Tibial artery (tissue), 4 donors: Measurements from ENCODE around the gene RNF40.

ENCODE experiments used
- DNase-seq, 2 donors: peaks; one replicate each; pipeline ENCODE4 v3.0.0-alpha.2; 2019
- H3K27ac ChIP-seq, 2 donors: fragments of 200-600 bp; sonication (generic) in 1 of 2; 1 replicate in 1 of 2; 2 replicates in 1 of 2; pipeline ENCODE4 v1.5.1; 2018 to 2019; ENCODE audit warnings: mild to moderate bottlenecking in 1 of 2
- H3K27me3 ChIP-seq, 2 donors: fragments of 200-600 bp; sonication (generic) in 1 of 2; one replicate each; pipeline versions ENCODE4 v1.5.1 to v1.6.0; 2016 to 2019
- H3K36me3 ChIP-seq, 3 donors: fragments of 200-600 bp; sonication (generic) in 2 of 3; one replicate each; pipeline ENCODE4 v1.5.1; 2016 to 2019; ENCODE audit warnings: mild to moderate bottlenecking in 2 of 3
- H3K4me1 ChIP-seq, 4 donors: fragments of 200-600 bp; sonication (generic) in 2 of 4; 1 replicate in 3 of 4; 2 replicates in 1 of 4; pipeline ENCODE4 v1.5.1; 2016 to 2019
- H3K4me3 ChIP-seq, 2 donors: fragments of 200-600 bp; sonication (generic) in 1 of 2; 1 replicate in 1 of 2; 2 replicates in 1 of 2; pipeline ENCODE4 v1.5.1; 2018 to 2019; ENCODE audit warnings: mild to moderate bottlenecking in 2 of 2
- H3K9me3 ChIP-seq, 3 donors: fragments of 200-600 bp; sonication (generic) in 1 of 3; one replicate each; pipeline ENCODE4 v1.5.1; 2016 to 2019
- intact Hi-C: fragments of 100-400 bp; cut with DNase I; formaldehyde crosslinking; loops from one replicate; pipeline ENCODE4 v1.15.0; 2023; ENCODE audit warnings: low total_unique reads
- TF ChIP-seq, protein P1 (sequence below), 2 experiments: fragments of 200-600 bp in 1 of 2; fragments of 450-650 bp in 1 of 2; IDR thresholded peaks; one replicate each; pipeline ENCODE4 v1.5.1; 2017 to 2019; ENCODE audit warnings: antibody characterized with exemption in 2 of 2, mild to moderate bottlenecking in 1 of 2, moderate library complexity in 1 of 2

The RNF40 gene

GRCh38 chr16:30755955-30756780, 6.0 kb upstream of the RNF40 start:
- no peak overlapping the region for H3K27ac ChIP-seq
- H3K4me1 ChIP-seq = peaks cover 3 to 9% (median 5%) of the 10 kb centered on the region in 4 donors
- H3K9me3 ChIP-seq = no peaks in the 10 kb centered on the region
- intact Hi-C loops = no loop called here
- DNase-seq = no peak
- no peak overlapping the region for H3K4me3 ChIP-seq
- H3K36me3 ChIP-seq = peaks cover 13 to 84% (median 22%) of the 10 kb centered on the region in 3 donors
- TF ChIP-seq, protein P1, sequence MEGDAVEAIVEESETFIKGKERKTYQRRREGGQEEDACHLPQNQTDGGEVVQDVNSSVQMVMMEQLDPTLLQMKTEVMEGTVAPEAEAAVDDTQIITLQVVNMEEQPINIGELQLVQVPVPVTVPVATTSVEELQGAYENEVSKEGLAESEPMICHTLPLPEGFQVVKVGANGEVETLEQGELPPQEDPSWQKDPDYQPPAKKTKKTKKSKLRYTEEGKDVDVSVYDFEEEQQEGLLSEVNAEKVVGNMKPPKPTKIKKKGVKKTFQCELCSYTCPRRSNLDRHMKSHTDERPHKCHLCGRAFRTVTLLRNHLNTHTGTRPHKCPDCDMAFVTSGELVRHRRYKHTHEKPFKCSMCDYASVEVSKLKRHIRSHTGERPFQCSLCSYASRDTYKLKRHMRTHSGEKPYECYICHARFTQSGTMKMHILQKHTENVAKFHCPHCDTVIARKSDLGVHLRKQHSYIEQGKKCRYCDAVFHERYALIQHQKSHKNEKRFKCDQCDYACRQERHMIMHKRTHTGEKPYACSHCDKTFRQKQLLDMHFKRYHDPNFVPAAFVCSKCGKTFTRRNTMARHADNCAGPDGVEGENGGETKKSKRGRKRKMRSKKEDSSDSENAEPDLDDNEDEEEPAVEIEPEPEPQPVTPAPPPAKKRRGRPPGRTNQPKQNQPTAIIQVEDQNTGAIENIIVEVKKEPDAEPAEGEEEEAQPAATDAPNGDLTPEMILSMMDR (IDR thresholded peaks at IDR 0.05) = no peak
- no peaks in the 10 kb centered on the region for H3K27me3 ChIP-seq

DNA sequence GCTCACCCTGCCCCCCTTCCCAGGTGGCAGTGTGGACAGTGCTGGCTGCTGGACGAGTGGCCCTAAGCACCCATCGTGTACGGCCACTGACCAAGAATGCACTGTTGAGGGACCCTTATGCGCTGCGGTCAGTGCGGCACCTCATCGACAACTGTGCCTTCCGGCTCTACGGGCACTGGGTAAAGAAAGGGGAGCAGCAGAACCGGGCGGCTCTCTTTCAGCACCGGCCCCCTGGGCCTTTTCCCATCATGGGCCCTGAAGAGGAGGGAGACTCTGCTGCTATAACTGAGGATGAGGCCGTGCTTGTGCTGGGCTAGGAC, 5.4 kb upstream of the RNF40 start:
- H3K4me1 ChIP-seq = peaks cover 5 to 11% (median 8%) of the 10 kb centered on the region in 4 donors
- TF ChIP-seq, protein P1 (IDR thresholded peaks at IDR 0.05) = no peak
- H3K36me3 ChIP-seq = peaks cover 8 to 79% (median 17%) of the 10 kb centered on the region in 3 donors
- H3K27ac ChIP-seq = no peak overlapping the region
- no peak for DNase-seq
- intact Hi-C loops = no loop called here
- no peaks in the 10 kb centered on the region for H3K9me3 ChIP-seq
- no peak overlapping the region for H3K4me3 ChIP-seq
- H3K27me3 ChIP-seq = no peaks in the 10 kb centered on the region

- H3K9me3 ChIP-seq = no peaks in the 10 kb centered on the region
- peaks cover 8 to 73% (median 17%) of the 10 kb centered on the region in 3 donors for H3K36me3 ChIP-seq
- no peaks in the 10 kb centered on the region for H3K27me3 ChIP-seq
- no peak overlapping the region for H3K4me3 ChIP-seq
- no peak overlapping the region for H3K27ac ChIP-seq
- TF ChIP-seq, protein P1 (IDR thresholded peaks at IDR 0.05) = no peak
- intact Hi-C loops = no loop called here
- DNase-seq = no peak
- peaks cover 5 to 11% (median 8%) of the 10 kb centered on the region in 4 donors for H3K4me1 ChIP-seq
Observed at GRCh38 chr16:30757316-30757715, 4.8 kb upstream of the RNF40 start.

DNA sequence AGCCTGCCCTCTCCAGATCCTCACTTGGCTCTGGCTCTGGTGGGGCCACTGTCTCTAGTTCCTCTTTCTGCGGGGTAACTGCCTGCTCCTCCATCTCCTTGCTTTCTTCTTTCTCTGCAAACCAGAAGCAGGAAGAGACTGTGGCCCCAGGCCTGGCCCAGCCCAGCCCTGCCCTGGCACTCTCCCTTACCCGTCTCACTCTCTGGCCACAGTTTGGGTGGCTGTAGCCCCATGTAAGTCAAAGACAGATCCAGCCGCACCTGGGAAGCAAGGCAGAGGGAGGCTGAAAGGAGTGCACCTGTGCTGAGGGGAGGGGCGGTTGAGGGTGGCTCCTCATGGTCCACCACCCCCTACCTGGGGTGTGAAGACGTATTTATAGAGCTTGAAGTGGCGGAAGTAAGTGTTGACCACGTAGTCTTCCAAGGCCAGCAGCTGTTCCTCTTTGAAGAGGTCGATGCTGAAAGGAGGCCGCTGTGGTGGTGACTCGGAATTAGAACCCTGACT, 3.1 kb upstream of the RNF40 start:
- Histone ChIP-seq H3K4me1 (peaks cover 5 to 28% (median 24%) of the 10 kb centered on the region in 4 donors), H3K4me3 (no peak overlapping the region), H3K27me3 (no peaks in the 10 kb centered on the region), H3K9me3 (no peaks in the 10 kb centered on the region), H3K27ac (no peak overlapping the region), H3K36me3 (peaks cover 10 to 67% (median 17%) of the 10 kb centered on the region in 3 donors)
- DNase-seq = no peak
- intact Hi-C loops = no loop called here
- TF ChIP-seq, protein P1 (IDR thresholded peaks at IDR 0.05) = no peak

DNA sequence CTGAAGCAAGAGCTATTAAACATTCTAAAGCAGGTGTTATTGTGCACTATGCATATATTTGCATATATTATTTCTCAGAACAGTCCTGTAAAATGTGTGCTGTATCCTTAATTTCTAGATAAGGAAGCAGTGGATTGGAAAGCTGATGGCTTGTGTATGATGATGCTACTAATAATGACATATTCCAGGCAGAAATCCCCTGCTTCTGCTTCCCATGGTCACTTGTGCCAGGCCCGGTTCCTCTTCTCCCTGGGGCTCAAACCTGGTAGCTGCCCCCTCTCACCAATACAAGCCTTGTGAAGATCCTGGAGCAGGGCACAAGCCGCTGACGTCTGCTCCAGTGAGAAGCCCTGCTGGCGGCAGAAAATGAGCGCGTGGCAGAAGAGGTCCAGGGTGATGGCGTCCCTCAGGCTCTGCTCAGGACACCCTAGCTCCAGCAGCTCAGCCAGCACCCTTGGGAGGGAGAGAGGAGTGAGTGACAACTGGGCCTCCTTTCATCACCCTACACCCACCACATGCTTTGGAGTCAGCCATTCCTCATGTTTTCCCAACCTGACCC, 2.0 kb upstream of the RNF40 start:
- peaks cover 15 to 67% (median 20%) of the 10 kb centered on the region in 3 donors for H3K36me3 ChIP-seq
- no peak for DNase-seq
- peaks cover 5 to 35% (median 26%) of the 10 kb centered on the region in 4 donors for H3K4me1 ChIP-seq
- H3K27me3 ChIP-seq = no peaks in the 10 kb centered on the region
- H3K9me3 ChIP-seq = no peaks in the 10 kb centered on the region
- intact Hi-C loops = no loop called here
- TF ChIP-seq, protein P1 (IDR thresholded peaks at IDR 0.05) = no peak
- H3K27ac ChIP-seq = no peak overlapping the region
- no peak overlapping the region for H3K4me3 ChIP-seq
